NT2/D1 (cell line): ENCODE data around the gene SPEN.
"Not testable (repeated sequence)": the region's sequence is repeated elsewhere in the genome, so short reads cannot be mapped to it uniquely, and the experiment has no call there.

Experiments used
- DNase-seq: peaks from one replicate; pipeline ENCODE4 v3.0.0-alpha.2; 2011; ENCODE audit warnings: low read depth, low spot score
- H3K27me3 ChIP-seq: 2 replicates; pipeline ENCODE4 v1.6.0; 2011; ENCODE audit warnings: mild to moderate bottlenecking; ENCODE audit not compliant: insufficient read length, insufficient read depth
- H3K36me3 ChIP-seq: 2 replicates; pipeline ENCODE4 v1.6.1; 2011; ENCODE audit warnings: mild to moderate bottlenecking, low read length, mixed read lengths; ENCODE audit not compliant: insufficient read depth, insufficient read length
- H3K4me1 ChIP-seq: 2 replicates; pipeline ENCODE4 v1.5.1; 2011; ENCODE audit not compliant: insufficient read depth, insufficient read length
- H3K4me3 ChIP-seq: 2 replicates; pipeline ENCODE4 v1.5.1; 2011; ENCODE audit warnings: low read depth; ENCODE audit not compliant: insufficient read length
- H3K9ac ChIP-seq: 2 replicates; pipeline ENCODE4 v1.6.0; 2011; ENCODE audit warnings: low read depth; ENCODE audit not compliant: insufficient read length
- H3K9me3 ChIP-seq: 2 replicates; pipeline ENCODE4 v1.5.1; 2011; ENCODE audit warnings: mild to moderate bottlenecking, low read length; ENCODE audit not compliant: insufficient read depth
- SUZ12 ChIP-seq: IDR thresholded peaks from 2 replicates; pipeline ENCODE4 v1.6.1; 2011; ENCODE audit not compliant: insufficient read length, insufficient read depth; ENCODE audit errors: extremely low read depth
- YY1 ChIP-seq: IDR thresholded peaks from 2 replicates; pipeline ENCODE4 v1.6.1; 2011; ENCODE audit not compliant: insufficient read length, insufficient read depth
- ZNF274 ChIP-seq: IDR thresholded peaks from 2 replicates; pipeline ENCODE4 v1.6.1; 2011; ENCODE audit warnings: mild to moderate bottlenecking, low read depth, low read length

Gene SPEN

DNA sequence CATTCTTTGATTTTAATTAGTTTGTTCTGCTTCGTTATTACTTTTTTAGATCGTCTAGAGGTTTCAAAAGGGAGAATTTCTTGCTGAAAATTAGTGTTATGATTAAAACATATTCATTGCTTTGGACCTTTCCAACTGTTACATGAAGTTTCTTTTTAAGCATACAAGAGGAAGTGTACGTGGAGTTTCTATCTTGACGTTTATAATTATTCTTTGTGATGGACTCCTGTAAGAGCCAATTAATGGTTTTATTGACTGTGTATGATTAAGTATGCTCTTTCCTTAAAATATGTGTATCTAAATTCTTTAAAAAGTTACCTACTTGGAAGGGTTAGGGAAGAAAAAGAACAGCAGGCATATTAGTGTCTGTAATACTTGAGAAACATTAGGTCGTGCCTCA, 37.8 kb downstream of the SPEN start:
- TF ChIP-seq SUZ12 (no peak), ZNF274 (no peak), YY1 (no peak)
- Histone ChIP-seq H3K9ac (no peak overlapping the region), H3K9me3 (no peaks in the 10 kb centered on the region), H3K36me3 (no peaks in the 10 kb centered on the region), H3K4me1 (peaks cover 3% of the 10 kb centered on the region), H3K27me3 (no peaks in the 10 kb centered on the region), H3K4me3 (no peak overlapping the region)
- DNase-seq = no peak

DNA sequence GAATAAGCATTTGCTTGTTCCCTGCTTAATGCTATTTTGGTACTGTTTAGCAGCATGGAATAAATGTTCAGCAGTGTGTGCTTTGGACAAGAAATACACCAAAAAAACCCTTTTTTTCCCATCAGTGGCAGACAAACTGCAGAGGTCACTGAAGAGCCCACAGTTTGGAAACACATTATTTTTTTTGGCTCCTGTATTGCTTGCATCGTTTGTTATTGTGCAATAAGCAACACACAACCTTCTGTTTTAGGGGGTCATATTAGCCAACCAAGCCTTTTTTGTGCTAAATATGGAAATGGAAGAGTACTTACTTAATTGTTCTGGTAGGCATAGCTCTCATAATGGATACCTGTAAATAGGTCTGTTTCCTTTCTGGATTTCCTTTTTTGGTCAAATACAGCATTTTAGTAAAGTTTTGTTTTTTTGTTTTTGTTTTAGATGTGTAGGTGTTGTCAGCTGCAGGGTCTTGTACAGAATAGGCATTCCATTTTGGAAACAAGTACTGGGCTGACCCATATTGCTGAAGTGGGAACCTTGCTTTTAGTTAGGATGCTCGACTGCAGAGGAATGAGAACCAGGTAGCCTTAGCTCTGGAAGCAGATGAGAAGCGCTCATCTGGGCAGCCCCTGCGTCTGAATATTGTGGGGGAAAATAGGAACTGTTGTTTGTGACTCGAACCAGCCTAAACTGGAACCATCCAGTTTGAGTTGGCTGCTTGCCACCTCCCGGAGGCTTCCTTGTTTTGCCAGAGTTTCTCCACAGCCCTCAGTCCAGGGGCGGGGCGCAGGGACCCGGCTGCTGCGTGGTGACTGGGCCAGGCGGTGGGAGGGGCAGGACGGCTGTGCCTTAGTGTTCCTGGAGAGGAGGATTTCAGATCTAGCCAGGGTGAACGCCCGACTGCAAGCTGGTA, 38.4 kb downstream of the SPEN start:
- Histone ChIP-seq H3K9ac (no peak overlapping the region), H3K9me3 (no peaks in the 10 kb centered on the region), H3K36me3 (no peaks in the 10 kb centered on the region), H3K4me1 (peaks cover 3% of the 10 kb centered on the region), H3K27me3 (no peaks in the 10 kb centered on the region), H3K4me3 (no peak overlapping the region)
- peak; percentile 49 for DNase-seq
- TF ChIP-seq SUZ12 (no peak), ZNF274 (no peak), YY1 (no peak)

DNA sequence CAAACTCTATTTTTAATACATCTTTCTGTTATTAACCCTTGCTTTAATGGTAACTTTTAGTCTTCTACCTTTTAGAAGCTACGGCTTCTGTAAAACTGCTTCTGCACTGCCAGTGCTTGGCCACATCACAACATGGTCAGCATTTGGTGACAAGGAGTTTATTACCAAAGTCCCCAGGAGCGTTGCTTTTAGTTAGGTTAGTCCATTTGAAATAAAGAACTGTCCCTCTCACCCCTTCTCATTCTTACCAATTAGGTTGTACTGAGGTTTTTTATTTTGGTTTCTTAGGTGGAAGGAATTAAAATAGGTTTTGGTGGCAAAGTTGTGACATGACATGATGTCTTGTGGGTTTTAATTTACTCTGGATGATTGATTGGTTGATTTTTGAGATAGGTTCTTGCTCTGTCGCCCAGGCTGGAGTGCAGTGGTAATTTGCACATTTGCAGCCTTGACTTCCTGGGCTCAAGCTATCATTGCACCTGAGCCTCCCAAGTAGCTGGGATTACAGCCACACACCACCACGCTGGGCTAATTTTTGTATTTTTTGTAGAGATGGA, 39.2 kb downstream of the SPEN start:
- no peaks in the 10 kb centered on the region for H3K9me3 ChIP-seq
- no peaks in the 10 kb centered on the region for H3K27me3 ChIP-seq
- peaks cover 3% of the 10 kb centered on the region for H3K4me1 ChIP-seq
- H3K4me3 ChIP-seq = no peak overlapping the region
- DNase-seq = no peak
- no peak overlapping the region for H3K9ac ChIP-seq
- H3K36me3 ChIP-seq = no peaks in the 10 kb centered on the region
- TF ChIP-seq YY1 (no peak), SUZ12 (no peak), ZNF274 (no peak)

DNA sequence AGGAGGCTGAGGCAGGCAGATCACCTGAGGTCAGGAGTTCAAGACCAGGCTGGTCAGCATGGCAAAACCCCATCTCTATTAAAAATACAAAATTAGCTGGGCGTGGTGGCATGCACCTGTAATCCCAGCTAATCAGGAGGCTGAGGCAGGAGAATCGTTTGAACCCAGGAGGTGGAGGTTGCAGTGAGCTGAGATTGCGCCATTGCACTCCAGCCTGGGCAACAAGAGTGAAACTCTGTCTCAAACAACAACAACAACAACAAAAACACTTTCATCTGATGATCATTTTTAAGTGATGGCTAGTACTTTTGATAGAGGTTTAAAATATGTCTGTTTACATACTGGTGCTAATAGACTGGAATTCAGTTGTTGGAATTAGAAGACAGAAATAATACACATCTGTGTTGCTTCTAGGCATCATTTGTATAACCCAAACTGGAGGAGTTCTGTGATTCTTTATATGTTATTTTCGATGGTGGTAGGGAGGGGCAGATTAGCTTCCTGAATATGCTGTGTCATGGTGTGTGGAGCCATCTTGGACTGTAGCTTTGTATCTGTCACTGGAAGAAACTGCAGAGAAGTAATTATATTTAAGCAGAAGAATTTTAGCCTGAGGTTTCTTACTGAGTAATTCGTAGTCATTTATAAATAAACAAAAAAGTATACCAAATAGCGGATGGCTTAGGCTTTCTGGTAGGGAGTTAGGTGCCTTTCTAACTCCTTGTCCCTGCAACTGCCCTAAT, 45.5 kb downstream of the SPEN start:
- not testable (repeated sequence) for H3K9me3 ChIP-seq, H3K27me3 ChIP-seq, H3K9ac ChIP-seq, H3K36me3 ChIP-seq, H3K4me1 ChIP-seq, H3K4me3 ChIP-seq, DNase-seq

DNA sequence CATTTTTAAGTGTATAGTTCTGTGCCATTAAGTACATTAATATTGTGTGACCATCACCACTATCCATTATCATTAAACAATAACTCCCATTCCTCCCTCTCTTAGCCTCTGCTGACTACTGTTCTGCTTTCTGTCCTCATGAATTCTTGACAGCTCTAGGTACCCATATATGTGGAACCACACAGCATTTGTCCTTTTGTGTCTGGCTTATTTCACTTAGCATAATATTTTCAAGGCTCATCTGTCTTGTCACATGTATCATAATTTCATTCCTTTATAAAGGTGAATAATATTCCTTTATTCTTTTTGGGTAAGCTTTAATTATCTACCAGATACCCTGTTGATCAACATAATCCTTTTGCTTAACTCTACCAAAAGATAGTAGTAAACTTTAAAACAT, 47.7 kb downstream of the SPEN start:
- no peaks in the 10 kb centered on the region for H3K36me3 ChIP-seq
- no peaks in the 10 kb centered on the region for H3K27me3 ChIP-seq
- no peak overlapping the region for H3K9ac ChIP-seq
- H3K9me3 ChIP-seq = no peaks in the 10 kb centered on the region
- no peak for DNase-seq
- no peaks in the 10 kb centered on the region for H3K4me1 ChIP-seq
- TF ChIP-seq SUZ12 = no peak
- TF ChIP-seq ZNF274 = no peak
- no peak for TF ChIP-seq YY1
- no peak overlapping the region for H3K4me3 ChIP-seq

DNA sequence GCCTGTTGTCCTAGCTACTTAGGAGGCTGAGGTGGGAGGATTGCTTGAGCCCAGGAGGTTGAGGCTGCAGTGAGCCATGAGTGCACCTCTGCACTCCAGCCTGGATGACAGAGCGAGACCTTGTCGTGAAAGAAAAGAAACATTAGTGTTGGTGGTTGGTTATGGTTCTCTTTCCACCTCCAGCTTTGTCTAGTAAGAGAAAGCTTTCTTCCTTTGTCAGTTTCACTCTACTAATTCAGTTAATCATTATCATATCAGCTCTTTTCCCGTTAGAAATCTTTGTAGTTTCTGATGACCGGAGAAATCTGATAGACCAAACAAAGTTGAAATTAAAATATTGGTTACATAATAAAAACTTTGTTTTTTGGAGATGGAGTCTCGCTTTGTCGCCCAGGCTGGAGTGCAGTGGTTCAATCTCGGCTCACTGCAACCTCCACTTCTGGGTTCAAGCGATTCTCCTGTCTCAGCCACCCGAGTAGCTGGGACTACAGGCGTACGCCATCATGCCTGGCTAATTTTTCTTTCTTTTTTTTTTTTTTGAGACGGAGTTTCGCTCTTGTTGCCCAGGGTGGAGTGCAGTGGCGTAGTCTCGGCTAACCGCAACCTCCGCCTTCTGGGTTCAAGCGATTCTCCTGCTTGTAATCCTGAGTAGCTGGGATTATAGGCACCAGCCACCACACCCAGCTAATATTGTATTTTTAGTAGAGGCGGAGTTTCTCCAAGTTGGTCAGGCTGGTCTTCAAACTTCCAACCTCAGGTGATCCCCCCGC, 49.5 kb downstream of the SPEN start:
- not testable (repeated sequence) for H3K36me3 ChIP-seq, DNase-seq

DNA sequence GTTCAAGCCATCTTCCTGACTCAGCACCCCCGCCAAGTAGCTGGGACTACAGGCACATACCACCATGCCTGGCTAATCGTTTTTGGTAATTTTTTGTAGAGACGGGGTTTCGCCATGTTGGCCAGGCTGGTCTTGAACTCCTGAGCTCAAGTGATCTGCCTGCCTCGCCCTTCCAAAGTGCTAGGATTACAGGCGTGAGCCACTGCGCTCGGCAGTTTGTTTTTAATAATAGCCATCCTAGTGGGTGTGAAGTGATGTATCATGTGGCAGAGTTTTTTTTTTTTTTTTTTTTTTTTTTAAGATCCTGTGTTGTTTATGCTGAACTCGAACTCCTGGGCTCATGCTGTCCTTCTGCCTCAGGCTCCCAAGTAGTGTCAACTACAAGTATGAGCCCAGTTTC, 51.8 kb downstream of the SPEN start:
- Histone ChIP-seq H3K36me3 (no peaks in the 10 kb centered on the region), H3K9me3 (no peaks in the 10 kb centered on the region), H3K4me3 (no peak overlapping the region), H3K27me3 (no peaks in the 10 kb centered on the region), H3K4me1 (no peaks in the 10 kb centered on the region), H3K9ac (no peak overlapping the region)
- no peak for TF ChIP-seq ZNF274
- no peak for TF ChIP-seq YY1
- TF ChIP-seq SUZ12 = no peak
- no peak for DNase-seq

More for the DNA sequence above, 49.5 kb downstream of the SPEN start:
- H3K4me3 ChIP-seq, H3K4me1 ChIP-seq, H3K9ac ChIP-seq, H3K27me3 ChIP-seq, H3K9me3 ChIP-seq: not testable (repeated sequence)
